GM23338 (cell line): ENCODE results near the gene KCNN3. TPM values are rescaled to one million over a fixed set of nuclear protein-coding genes. Genes with fewer than 3 reads are reported as not detected.

Experiments
- ATAC-seq: fragments of 200-7000 bp; cut with Tn5 transposase; 3 replicates; pipeline ENCODE4 v1.9.1; 2020
- DNase-seq: peaks from one replicate; pipeline ENCODE4 v3.0.0-alpha.2; 2015; ENCODE audit warnings: low spot score
- H2AFZ ChIP-seq: fragments of 200-600 bp; sonication (generic); 2 replicates; pipeline ENCODE4 v1.8.0; 2016; ENCODE audit warnings: antibody characterized with exemption, mild to moderate bottlenecking, moderate library complexity
- H3F3A ChIP-seq: fragments of 200-600 bp; sonication (generic); replicated peaks from 2 replicates; pipeline ENCODE4 v1.8.0; 2017; ENCODE audit warnings: antibody characterized with exemption, mixed run types, low read depth
- H3K27ac ChIP-seq: fragments of 200-600 bp; sonication (generic); 2 replicates; pipeline ENCODE4 v1.6.1; 2016; ENCODE audit warnings: low read depth
- H3K27me3 ChIP-seq: fragments of 200-600 bp; sonication (generic); 2 replicates; pipeline ENCODE4 v1.8.0; 2016; ENCODE audit warnings: mild to moderate bottlenecking, mixed run types, moderate library complexity; ENCODE audit not compliant: insufficient read depth
- H3K36me3 ChIP-seq: fragments of 200-600 bp; sonication (generic); 2 replicates; pipeline ENCODE4 v1.8.0; 2016; ENCODE audit warnings: mild to moderate bottlenecking; ENCODE audit not compliant: insufficient read depth
- H3K4me1 ChIP-seq: fragments of 200-600 bp; sonication (generic); 2 replicates; pipeline ENCODE4 v1.8.0; 2016; ENCODE audit warnings: mild to moderate bottlenecking, moderate library complexity; ENCODE audit not compliant: insufficient read depth
- H3K4me2 ChIP-seq: fragments of 200-600 bp; sonication (generic); 2 replicates; pipeline ENCODE4 v1.7.1; 2017; ENCODE audit warnings: mixed run types
- H3K4me3 ChIP-seq: fragments of 200-600 bp; sonication (generic); 2 replicates; pipeline ENCODE4 v1.6.1; 2016; ENCODE audit warnings: mixed run types
- H3K79me2 ChIP-seq: fragments of 200-600 bp; sonication (generic); replicated peaks from 2 replicates; pipeline ENCODE4 v1.8.0; 2017; ENCODE audit warnings: mild to moderate bottlenecking; ENCODE audit not compliant: insufficient read depth
- H3K9me2 ChIP-seq: fragments of 200-600 bp; sonication (generic); 2 replicates; pipeline ENCODE4 v1.8.0; 2017; ENCODE audit not compliant: insufficient read depth
- H4K20me1 ChIP-seq: fragments of 200-600 bp; sonication (generic); replicated peaks from 2 replicates; pipeline ENCODE4 v1.8.0; 2017; ENCODE audit warnings: mild to moderate bottlenecking; ENCODE audit not compliant: insufficient read depth
- H3K27ac Mint-ChIP-seq: 2 replicates; pipeline ENCODE4 v1.8.0; 2020; ENCODE audit warnings: inconsistent platforms, mild to moderate bottlenecking, moderate library complexity, mixed read lengths
- H3K27me3 Mint-ChIP-seq: 3 replicates; pipeline ENCODE4 v1.8.0; 2022; ENCODE audit warnings: low read depth, mild to moderate bottlenecking, moderate library complexity, mixed read lengths, inconsistent platforms; ENCODE audit not compliant: insufficient read depth, poor library complexity
- H3K36me3 Mint-ChIP-seq: 3 replicates; pipeline ENCODE4 v1.8.0; 2021; ENCODE audit warnings: low read depth, mild to moderate bottlenecking, inconsistent platforms, moderate library complexity, mixed read lengths
- H3K4me1 Mint-ChIP-seq: 3 replicates; pipeline ENCODE4 v1.8.0; 2020; ENCODE audit warnings: mild to moderate bottlenecking, inconsistent platforms, mixed read lengths
- H3K4me3 Mint-ChIP-seq: 3 replicates; pipeline ENCODE4 v1.8.0; 2021; ENCODE audit warnings: moderate library complexity, mild to moderate bottlenecking, inconsistent platforms, mixed read lengths
- H3K9me3 Mint-ChIP-seq: 3 replicates; pipeline ENCODE4 v1.8.0; 2020; ENCODE audit warnings: moderate library complexity, mild to moderate bottlenecking, inconsistent platforms, mixed read lengths
- CREB1 ChIP-seq: fragments of 250-450 bp; sonication (Bioruptor Pico); IDR thresholded peaks from 2 replicates; pipeline ENCODE4 v1.5.0; 2020; ENCODE audit warnings: low read depth, mild to moderate bottlenecking, moderate library complexity
- EZH2 ChIP-seq: fragments of 200-600 bp; sonication (generic); IDR thresholded peaks from one replicate; pipeline ENCODE4 v1.8.0; 2017; ENCODE audit warnings: antibody characterized with exemption, mild to moderate bottlenecking, low read depth; ENCODE audit not compliant: unreplicated experiment
- EZH2phosphoT487 ChIP-seq: fragments of 200-600 bp; sonication (generic); IDR thresholded peaks from one replicate; pipeline ENCODE4 v1.8.1; 2018; ENCODE audit warnings: antibody characterized with exemption; ENCODE audit not compliant: unreplicated experiment
- JUNB ChIP-seq: IDR thresholded peaks from one replicate; pipeline ENCODE4 v1.6.1; 2016; ENCODE audit warnings: antibody characterized with exemption; ENCODE audit not compliant: unreplicated experiment
- NANOG ChIP-seq: IDR thresholded peaks from 2 replicates; pipeline ENCODE4 v1.6.1; 2016; ENCODE audit warnings: antibody characterized with exemption, borderline replicate concordance
- POLR2AphosphoS5 ChIP-seq: IDR thresholded peaks from 2 replicates; pipeline ENCODE4 v1.6.1; 2016; ENCODE audit warnings: antibody characterized with exemption, low read depth
- STAT1 ChIP-seq: IDR thresholded peaks from one replicate; pipeline ENCODE4 v1.6.1; 2016; ENCODE audit warnings: antibody characterized with exemption; ENCODE audit not compliant: unreplicated experiment
- ZNF114 ChIP-seq: fragments of 250-450 bp; sonication (Bioruptor Pico); IDR thresholded peaks from 2 replicates; pipeline ENCODE4 v1.5.0; 2020; ENCODE audit warnings: mild to moderate bottlenecking, moderate library complexity
- ZNF331 ChIP-seq: fragments of 250-450 bp; sonication (Bioruptor Pico); IDR thresholded peaks from 2 replicates; pipeline ENCODE4 v1.5.0; 2020; ENCODE audit warnings: low read depth, mild to moderate bottlenecking, moderate library complexity
- polyA plus RNA-seq: library from polyadenylated mRNA; unstranded; fragments of >200 nt; fragmentation: Nextera tagmentation; extraction: Ambion mirVana; gene quantifications from 2 replicates; pipeline ENCODE4 v1.2.1, GENCODE V29; 2016
- total RNA-seq: library from RNA; depleted of rRNA; stranded (reverse); fragments of >200 nt; shearing (Covaris generic); gene quantifications from 2 replicates; pipeline ENCODE4 v1.2.3, GENCODE V29; 2014
- TF ChIP-seq, protein P1 (sequence below): fragments of 250-450 bp; sonication (Bioruptor Pico); IDR thresholded peaks from 2 replicates; pipeline ENCODE4 v1.5.0; 2020; ENCODE audit warnings: mild to moderate bottlenecking, moderate library complexity
- TF ChIP-seq, protein P2 (sequence below): IDR thresholded peaks from 2 replicates; pipeline ENCODE4 v1.6.1; 2016; ENCODE audit warnings: antibody characterized with exemption
- TF ChIP-seq, protein P3 (sequence below), 2 experiments: fragments of 200-600 bp in 1 of 2; sonication (generic) in 1 of 2; conservative IDR thresholded peaks; 2 replicates each; pipeline versions ENCODE4 v1.5.1 to v1.6.1; 2016 to 2017; ENCODE audit warnings: antibody characterized with exemption in 2 of 2, low read depth in 2 of 2, mild to moderate bottlenecking in 2 of 2, moderate library complexity in 1 of 2
- TF ChIP-seq, protein P4 (sequence below): IDR thresholded peaks from one replicate; pipeline ENCODE4 v1.6.1; 2018; ENCODE audit warnings: antibody characterized with exemption; ENCODE audit not compliant: unreplicated experiment

Gene KCNN3
- total and polyA plus RNA-seq, 2 experiments from 2014 or later, result 1.9 to 3.0 TPM

DNA sequence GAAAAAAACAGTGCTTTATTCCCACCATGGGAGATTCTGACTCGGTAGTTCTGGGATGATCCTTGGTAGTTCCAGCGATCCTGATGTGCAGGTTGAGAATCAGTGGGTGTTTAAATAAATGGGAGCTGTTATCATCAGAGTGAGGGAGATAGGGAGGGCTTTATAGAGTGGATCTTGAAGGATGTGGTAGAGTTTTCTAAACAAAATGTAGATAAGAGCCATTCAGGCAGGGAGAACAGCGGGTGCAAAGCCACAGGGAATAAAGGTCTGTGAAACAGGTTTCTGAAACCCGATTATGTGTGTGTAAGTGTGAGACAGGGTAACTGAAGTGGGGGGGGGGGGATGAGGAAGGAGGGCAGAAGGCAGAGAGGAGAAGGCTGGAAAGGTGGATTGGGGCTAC, 186.3 kb downstream of the KCNN3 start:
- H3K27ac Mint-ChIP-seq, result no peak overlapping the region
- no peak overlapping the region for H3K4me2 ChIP-seq
- no peak overlapping the region for H2AFZ ChIP-seq
- no peaks in the 10 kb centered on the region for H3K4me1 ChIP-seq
- TF ChIP-seq ZNF331 (CRISPR knock-in tag) (no peak), NANOG (no peak), ZNF114 (no peak), POLR2AphosphoS5 (no peak), EZH2phosphoT487 (no peak), CREB1 (no peak), EZH2 (no peak), STAT1 (no peak), JUNB (no peak)
- TF ChIP-seq, protein P1, sequence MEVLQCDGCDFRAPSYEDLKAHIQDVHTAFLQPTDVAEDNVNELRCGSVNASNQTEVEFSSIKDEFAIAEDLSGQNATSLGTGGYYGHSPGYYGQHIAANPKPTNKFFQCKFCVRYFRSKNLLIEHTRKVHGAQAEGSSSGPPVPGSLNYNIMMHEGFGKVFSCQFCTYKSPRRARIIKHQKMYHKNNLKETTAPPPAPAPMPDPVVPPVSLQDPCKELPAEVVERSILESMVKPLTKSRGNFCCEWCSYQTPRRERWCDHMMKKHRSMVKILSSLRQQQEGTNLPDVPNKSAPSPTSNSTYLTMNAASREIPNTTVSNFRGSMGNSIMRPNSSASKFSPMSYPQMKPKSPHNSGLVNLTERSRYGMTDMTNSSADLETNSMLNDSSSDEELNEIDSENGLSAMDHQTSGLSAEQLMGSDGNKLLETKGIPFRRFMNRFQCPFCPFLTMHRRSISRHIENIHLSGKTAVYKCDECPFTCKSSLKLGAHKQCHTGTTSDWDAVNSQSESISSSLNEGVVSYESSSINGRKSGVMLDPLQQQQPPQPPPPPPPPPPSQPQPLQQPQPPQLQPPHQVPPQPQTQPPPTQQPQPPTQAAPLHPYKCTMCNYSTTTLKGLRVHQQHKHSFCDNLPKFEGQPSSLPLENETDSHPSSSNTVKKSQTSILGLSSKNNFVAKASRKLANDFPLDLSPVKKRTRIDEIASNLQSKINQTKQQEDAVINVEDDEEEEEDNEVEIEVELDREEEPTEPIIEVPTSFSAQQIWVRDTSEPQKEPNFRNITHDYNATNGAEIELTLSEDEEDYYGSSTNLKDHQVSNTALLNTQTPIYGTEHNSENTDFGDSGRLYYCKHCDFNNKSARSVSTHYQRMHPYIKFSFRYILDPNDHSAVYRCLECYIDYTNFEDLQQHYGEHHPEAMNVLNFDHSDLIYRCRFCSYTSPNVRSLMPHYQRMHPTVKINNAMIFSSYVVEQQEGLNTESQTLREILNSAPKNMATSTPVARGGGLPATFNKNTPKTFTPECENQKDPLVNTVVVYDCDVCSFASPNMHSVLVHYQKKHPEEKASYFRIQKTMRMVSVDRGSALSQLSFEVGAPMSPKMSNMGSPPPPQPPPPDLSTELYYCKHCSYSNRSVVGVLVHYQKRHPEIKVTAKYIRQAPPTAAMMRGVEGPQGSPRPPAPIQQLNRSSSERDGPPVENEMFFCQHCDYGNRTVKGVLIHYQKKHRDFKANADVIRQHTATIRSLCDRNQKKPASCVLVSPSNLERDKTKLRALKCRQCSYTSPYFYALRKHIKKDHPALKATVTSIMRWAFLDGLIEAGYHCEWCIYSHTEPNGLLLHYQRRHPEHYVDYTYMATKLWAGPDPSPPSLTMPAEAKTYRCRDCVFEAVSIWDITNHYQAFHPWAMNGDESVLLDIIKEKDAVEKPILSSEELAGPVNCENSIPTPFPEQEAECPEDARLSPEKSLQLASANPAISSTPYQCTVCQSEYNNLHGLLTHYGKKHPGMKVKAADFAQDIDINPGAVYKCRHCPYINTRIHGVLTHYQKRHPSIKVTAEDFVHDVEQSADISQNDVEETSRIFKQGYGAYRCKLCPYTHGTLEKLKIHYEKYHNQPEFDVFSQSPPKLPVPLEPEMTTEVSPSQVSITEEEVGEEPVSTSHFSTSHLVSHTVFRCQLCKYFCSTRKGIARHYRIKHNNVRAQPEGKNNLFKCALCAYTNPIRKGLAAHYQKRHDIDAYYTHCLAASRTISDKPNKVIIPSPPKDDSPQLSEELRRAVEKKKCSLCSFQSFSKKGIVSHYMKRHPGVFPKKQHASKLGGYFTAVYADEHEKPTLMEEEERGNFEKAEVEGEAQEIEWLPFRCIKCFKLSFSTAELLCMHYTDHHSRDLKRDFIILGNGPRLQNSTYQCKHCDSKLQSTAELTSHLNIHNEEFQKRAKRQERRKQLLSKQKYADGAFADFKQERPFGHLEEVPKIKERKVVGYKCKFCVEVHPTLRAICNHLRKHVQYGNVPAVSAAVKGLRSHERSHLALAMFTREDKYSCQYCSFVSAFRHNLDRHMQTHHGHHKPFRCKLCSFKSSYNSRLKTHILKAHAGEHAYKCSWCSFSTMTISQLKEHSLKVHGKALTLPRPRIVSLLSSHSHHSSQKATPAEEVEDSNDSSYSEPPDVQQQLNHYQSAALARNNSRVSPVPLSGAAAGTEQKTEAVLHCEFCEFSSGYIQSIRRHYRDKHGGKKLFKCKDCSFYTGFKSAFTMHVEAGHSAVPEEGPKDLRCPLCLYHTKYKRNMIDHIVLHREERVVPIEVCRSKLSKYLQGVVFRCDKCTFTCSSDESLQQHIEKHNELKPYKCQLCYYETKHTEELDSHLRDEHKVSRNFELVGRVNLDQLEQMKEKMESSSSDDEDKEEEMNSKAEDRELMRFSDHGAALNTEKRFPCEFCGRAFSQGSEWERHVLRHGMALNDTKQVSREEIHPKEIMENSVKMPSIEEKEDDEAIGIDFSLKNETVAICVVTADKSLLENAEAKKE (CRISPR knock-in tag), result no peak
- TF ChIP-seq, protein P2, sequence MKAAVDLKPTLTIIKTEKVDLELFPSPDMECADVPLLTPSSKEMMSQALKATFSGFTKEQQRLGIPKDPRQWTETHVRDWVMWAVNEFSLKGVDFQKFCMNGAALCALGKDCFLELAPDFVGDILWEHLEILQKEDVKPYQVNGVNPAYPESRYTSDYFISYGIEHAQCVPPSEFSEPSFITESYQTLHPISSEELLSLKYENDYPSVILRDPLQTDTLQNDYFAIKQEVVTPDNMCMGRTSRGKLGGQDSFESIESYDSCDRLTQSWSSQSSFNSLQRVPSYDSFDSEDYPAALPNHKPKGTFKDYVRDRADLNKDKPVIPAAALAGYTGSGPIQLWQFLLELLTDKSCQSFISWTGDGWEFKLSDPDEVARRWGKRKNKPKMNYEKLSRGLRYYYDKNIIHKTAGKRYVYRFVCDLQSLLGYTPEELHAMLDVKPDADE, result no peak
- TF ChIP-seq, protein P3, sequence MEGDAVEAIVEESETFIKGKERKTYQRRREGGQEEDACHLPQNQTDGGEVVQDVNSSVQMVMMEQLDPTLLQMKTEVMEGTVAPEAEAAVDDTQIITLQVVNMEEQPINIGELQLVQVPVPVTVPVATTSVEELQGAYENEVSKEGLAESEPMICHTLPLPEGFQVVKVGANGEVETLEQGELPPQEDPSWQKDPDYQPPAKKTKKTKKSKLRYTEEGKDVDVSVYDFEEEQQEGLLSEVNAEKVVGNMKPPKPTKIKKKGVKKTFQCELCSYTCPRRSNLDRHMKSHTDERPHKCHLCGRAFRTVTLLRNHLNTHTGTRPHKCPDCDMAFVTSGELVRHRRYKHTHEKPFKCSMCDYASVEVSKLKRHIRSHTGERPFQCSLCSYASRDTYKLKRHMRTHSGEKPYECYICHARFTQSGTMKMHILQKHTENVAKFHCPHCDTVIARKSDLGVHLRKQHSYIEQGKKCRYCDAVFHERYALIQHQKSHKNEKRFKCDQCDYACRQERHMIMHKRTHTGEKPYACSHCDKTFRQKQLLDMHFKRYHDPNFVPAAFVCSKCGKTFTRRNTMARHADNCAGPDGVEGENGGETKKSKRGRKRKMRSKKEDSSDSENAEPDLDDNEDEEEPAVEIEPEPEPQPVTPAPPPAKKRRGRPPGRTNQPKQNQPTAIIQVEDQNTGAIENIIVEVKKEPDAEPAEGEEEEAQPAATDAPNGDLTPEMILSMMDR (conservative IDR thresholded peaks at IDR 0.05; ENCODE audit: low read depth in 2 of 2), result no peak
- TF ChIP-seq, protein P4, sequence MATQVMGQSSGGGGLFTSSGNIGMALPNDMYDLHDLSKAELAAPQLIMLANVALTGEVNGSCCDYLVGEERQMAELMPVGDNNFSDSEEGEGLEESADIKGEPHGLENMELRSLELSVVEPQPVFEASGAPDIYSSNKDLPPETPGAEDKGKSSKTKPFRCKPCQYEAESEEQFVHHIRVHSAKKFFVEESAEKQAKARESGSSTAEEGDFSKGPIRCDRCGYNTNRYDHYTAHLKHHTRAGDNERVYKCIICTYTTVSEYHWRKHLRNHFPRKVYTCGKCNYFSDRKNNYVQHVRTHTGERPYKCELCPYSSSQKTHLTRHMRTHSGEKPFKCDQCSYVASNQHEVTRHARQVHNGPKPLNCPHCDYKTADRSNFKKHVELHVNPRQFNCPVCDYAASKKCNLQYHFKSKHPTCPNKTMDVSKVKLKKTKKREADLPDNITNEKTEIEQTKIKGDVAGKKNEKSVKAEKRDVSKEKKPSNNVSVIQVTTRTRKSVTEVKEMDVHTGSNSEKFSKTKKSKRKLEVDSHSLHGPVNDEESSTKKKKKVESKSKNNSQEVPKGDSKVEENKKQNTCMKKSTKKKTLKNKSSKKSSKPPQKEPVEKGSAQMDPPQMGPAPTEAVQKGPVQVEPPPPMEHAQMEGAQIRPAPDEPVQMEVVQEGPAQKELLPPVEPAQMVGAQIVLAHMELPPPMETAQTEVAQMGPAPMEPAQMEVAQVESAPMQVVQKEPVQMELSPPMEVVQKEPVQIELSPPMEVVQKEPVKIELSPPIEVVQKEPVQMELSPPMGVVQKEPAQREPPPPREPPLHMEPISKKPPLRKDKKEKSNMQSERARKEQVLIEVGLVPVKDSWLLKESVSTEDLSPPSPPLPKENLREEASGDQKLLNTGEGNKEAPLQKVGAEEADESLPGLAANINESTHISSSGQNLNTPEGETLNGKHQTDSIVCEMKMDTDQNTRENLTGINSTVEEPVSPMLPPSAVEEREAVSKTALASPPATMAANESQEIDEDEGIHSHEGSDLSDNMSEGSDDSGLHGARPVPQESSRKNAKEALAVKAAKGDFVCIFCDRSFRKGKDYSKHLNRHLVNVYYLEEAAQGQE, result no peak
- peaks cover 2% of the 10 kb centered on the region for H3K27me3 Mint-ChIP-seq
- H3K79me2 ChIP-seq, result no peaks in the 10 kb centered on the region
- no peaks in the 10 kb centered on the region for H3K9me2 ChIP-seq
- H3K27me3 ChIP-seq, result no peaks in the 10 kb centered on the region
- H3K27ac ChIP-seq, result no peak overlapping the region
- no peak for DNase-seq
- H3K36me3 Mint-ChIP-seq, result peaks cover 15% of the 10 kb centered on the region
- H3K4me3 Mint-ChIP-seq, result no peak overlapping the region
- H3F3A ChIP-seq, result no peaks in the 10 kb centered on the region
- H4K20me1 ChIP-seq, result no peaks in the 10 kb centered on the region
- H3K4me1 Mint-ChIP-seq, result peaks cover 2% of the 10 kb centered on the region; the same call in 2 of the 3 replicates
- no peaks in the 10 kb centered on the region; the same call in 1 of the 2 replicates for H3K36me3 ChIP-seq
- H3K9me3 Mint-ChIP-seq, result peaks cover 32% of the 10 kb centered on the region
- H3K4me3 ChIP-seq, result no peak overlapping the region
- no peak for ATAC-seq
